ENCODE measurements around the gene NECTIN1.

The NECTIN1 gene

DNA sequence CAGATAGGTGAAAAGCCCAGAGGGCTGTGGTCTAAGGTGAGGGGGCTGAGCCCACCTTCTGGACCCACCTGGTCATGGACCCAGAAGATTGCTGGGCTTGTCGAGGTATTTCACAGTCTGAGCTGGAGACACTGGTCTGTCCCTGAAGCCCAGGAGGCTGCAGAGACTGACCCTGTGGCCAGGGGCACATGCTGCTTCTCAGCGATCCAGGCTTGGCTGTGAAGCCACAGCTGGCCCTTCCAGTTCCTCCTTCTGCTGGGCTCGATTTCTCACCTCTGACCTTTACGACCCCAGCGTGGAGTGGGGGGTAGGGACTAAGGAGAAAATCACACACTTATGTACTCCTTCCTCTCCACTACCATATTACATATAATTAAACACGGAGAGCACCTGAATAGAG, 88.5 kb downstream of the NECTIN1 start:
- no peak for DNase-seq (ENCODE audit: low read depth in 2 of 2)

DNA sequence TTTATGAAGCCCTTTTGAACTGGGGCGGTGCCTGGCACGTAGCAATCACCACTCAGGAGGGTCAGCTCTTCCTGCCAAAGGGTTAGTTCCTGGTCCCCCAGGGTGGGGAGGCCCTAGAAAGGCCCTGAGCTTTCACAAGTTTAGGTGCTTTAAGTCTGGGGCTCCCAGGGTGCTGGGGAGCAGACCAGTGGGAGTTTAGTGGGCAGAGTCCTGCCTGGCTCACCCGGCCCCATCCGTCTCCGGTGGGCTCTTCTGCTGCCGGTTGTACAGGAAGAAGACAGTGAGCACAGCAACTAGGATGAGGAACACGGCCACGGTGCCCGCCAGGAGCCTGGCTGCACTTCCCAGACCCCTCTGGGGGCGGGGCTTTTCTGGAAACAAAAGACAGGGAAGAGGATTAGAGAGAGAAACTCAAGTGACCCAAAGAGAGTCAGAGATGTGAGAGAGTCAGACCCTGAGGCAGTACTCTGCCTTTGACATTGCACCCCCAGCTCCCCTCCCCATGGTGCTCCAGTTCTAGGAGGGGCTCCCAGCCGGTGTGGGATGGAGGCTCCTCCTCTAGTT, 89.3 kb downstream of the NECTIN1 start:
- no peak for DNase-seq (ENCODE audit: low read depth in 2 of 2)

DNA sequence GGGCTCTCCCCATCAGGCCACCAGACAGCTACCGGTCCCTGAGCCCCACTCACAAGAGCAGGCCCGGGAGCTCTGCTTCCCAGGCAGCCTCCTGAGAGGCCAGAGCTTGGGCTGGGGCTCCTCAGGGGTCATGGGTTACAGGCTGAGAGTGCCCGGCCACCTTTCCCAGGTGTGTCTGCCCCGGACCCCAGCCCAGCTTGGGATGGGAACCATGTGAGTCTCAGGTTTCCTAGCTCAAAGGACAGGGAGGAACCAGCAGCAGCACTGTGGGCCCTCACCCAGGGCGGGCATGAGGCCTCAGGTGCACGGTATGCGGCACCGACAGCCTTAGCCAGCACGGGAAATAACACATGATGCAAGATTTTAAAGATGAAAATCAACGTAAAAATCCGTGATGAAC, 90.1 kb downstream of the NECTIN1 start:
- no peak for DNase-seq (ENCODE audit: low read depth in 2 of 2)

DNA sequence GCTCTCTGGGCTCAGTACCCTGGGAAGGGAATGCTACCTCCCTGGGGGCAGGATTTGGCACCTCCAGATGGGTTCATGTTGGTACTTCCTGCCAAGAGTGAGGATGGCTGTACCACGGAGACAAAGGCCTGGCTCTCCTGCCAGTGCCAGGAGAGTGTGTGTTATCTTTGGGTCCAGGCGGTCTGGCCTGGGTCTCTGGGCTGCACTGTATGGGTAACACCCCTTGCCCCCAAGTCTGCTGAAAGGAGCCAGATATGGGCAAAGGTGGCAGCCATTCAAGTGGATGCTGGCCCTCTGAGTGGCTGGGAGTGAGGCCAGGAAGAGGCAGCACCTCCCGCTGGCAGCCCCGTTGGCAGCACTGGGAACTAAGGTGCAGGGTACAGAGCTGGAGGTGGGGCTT, 91.5 kb downstream of the NECTIN1 start:
- no peak for DNase-seq (ENCODE audit: low read depth in 2 of 2)

DNA sequence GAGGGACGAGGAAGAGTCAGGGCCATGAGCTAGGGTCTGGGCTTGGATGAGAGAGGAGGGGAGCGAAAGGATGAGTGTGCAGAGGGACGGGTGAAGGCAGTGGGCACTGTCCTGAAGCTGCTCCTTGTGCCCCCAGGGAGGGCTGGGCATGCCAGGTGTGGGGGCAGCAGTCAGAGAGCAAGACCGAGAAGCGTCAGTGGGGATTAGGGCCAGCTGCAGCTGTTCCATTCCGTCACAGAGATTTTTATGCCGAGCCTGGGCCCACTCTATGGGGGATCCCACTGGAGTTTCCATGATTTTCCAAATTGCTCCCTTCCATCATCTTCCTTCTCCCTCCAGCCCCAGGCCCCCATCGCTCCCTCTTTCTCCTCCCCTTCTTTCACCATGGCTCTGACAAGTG, 93.2 kb downstream of the NECTIN1 start:
- no peak for DNase-seq (ENCODE audit: low read depth in 2 of 2)

DNA sequence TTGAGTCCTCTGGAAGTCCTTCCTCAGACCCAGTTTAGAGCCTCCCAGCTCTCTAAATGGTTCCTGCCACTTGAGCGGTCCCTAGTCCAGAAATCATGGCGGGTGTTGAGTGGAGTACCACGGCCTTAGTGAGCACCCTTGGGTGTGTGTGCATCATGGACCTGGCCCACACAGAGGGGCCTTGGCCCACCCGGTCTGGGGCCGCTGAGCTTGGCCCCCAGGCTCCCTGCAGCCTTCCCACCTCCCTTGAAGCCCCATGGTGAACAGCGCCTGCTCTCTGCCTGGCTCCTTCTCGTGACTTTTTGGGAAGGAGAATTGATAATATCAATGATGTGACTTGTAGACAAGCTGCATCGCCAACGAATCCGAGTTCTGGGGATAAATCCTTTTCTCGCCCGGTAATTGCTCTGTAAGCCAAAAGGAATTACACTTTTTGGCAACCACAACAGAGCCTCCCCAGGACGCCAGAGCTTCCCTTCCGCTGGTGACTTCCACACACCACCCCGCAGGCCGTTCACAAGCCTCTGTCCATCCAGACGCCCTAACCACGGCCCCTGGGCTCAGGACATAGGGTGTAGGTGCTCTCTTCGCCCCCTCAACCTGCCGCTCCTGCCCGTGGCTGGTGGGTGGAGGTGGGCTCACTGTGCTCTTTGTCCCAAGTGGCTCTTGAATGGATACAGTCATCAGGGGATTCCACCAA, 93.8 kb downstream of the NECTIN1 start:
- DNase-seq (ENCODE audit: low read depth in 2 of 2) = no peak

DNA sequence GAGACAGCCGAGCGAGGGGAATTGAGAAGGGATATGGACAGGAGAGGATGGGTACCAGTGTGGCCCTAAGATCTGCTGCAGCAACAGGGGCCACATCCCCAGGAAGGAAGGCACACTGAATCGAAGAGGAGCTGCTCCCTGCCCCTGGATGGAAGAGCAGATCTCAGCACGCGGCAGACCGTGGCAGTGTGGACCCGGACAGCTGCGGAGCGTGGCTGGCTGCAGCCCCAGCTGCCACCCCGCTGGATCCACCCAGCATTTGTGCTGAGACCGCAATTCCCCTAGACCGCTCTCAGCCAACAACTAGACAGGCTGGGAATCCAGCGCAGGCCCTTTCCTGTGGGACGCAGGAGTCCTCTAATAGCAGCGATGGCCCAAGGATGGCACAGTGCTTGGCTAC, 94.7 kb downstream of the NECTIN1 start:
- DNase-seq (ENCODE audit: low read depth in 2 of 2) = no peak

DNA sequence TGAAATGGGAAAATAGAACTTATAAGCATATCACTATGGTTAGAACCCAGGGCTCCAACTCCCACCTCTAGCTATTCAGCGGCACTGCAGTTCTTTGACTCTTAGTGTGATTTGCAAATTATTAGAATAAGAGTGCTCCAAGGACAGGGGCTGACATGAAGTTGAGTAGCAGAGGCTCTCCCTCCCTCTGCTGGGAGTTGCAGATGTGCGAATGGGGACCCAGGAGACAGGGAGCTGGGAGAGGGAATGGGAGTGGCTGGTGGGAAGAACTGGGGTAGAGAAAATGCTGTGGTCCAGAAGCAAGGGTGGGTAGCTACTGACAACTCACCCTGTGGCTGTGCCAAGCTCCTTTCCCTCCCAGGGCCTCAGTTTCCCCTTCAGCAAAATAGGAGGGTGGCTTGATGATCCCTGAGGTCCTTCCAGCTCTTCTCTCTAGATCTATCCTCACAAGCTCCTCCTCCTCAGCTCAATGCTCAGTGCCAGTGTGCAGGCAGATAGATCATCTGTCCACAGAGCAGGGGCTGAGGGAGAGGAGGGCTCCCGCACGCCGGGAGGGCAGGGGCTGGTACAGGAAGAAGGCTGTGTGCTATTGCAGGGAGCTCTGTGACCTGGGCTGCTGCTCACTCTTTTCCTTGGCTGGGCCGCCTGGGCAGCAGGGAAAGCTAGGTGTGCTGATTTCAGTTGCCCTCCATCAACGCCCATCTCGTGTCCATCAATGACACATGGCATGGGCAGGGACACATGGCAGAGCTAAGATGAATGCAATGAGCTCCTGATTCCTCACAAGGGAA, 99.0 kb downstream of the NECTIN1 start:
- DNase-seq (ENCODE audit: low read depth in 2 of 2) = no peak

DNA sequence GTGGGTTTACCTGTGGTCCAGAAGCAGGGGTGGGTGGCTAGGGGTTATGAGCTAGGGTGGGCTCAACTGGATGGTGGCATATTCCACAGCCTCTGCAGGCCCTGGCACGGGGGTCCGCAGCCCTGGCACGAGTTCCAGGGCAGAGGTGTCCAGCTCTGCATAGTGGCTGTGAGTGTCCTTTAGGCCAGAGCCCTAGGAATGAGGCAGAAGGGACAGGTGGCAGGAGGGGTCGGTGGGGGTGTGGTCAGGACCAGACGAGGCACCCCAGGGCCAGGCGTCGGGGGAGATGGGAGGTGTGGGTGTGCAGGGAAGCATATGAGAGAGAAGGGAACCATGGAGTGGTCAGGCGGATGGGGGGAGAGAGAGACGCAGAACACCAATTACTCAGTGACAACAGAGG, 99.9 kb downstream of the NECTIN1 start:
- no peak for DNase-seq (ENCODE audit: low read depth in 2 of 2)

DNA sequence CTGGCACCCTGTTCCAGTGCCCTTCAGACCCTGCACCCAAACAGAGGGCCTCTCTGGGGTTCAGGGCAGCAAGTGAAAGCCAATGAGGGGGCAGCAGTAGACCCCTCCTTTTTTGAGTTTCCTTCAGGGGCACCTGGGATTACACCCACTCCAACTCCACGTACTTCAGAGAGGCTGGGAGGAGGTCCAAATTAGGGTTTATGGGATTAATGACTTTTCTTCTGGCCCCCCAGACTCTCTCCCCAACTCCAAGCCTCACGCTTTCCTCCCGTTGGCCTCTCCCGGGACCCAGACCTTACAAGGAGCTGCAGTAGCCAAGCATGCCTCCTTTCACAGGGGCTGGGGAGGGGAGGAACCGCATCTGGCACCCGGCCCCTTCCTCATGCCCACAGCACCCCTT, 101.7 kb downstream of the NECTIN1 start:
- no peak for DNase-seq (ENCODE audit: low read depth in 2 of 2)

DNA sequence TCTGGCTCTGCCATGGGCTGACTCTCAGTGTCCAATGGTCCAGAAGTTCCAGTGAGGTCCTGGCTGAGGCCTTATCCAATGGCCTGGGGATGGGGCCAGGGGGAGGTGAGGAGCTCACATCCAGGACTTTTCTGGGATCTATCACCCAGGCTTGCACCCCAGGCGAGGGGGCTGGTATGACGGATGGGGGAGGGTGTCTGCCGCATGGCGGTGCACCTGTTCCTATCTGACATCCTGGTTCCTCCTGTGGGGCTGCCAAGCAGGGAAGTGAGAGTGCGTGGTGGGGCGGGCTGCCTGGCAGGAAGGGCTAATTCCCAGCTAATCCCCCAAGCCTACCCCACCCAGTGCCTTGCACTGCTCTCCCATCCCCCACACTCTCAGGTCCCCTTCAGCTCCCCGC, 102.1 kb downstream of the NECTIN1 start:
- DNase-seq (ENCODE audit: low read depth in 2 of 2) = no peak

DNA sequence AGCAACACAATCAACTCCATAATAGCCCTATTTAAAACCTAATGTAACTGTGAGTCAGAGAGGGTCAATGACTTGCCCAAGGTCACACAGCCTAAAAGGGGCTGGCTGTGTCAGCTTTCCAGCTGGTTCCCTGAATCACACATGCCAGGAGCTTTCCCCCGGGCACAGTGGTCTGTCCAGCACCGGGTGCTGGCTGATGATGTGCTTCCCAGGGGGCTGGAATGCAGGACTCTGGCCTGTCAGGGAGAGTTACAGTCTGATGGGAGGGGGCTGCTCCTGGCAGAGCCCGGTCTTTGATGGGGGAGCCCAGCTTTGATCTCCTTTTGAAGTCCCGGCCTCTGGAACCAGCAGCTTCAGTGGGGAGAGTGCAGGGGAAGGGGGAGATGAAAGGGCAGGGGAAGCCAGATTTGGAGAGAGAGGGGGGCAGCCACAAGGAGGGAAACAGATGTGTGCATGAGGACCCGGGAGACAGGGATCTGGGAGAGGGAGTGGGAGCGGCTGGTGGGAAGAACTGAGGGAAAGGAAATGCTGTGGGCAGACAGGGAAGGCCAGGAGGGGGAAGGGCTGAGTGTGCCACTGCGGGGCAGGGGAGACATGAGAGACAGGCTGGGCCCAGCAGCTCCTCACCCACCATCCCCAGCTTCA, 102.7 kb downstream of the NECTIN1 start:
- DNase-seq (ENCODE audit: low read depth in 2 of 2) = no peak

DNA sequence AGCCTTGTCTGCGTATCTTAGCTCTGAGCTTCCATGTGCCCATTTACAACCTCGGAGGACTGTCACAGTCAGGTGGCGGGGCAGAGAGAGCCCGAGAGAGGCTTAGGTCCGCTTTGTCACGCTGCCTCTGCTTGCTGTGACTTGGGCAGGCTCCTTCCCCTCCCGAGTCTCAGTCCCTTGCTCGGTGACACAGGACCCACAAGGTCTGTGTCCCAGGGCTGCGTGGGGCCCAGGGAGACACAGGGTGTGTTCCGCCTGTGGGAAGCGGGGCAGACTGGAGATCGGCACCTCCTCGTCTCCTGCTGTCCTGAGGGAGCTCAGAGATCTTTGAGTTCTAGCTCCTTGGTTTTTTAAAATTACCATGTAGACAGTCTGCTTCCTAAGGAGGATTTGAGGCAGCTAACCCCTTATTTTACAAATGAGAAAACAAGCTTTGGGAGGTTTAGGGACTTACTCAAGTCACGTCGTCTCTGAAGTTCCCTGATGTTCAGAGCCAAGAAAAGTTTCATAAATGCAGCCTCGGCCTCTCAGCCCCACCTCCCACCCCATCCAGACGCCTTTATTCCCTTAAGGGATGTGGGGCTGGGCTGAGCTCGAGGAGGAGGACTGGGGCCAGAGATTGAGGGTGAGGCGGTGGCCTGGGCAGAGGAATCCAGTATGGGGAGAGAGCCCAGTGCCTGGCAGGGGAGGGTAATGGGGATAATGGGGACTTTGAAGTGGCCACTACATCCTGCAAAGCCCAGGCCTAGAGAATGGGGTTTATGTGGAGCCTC, 103.6 kb downstream of the NECTIN1 start:
- DNase-seq (ENCODE audit: low read depth in 2 of 2) = no peak

DNA sequence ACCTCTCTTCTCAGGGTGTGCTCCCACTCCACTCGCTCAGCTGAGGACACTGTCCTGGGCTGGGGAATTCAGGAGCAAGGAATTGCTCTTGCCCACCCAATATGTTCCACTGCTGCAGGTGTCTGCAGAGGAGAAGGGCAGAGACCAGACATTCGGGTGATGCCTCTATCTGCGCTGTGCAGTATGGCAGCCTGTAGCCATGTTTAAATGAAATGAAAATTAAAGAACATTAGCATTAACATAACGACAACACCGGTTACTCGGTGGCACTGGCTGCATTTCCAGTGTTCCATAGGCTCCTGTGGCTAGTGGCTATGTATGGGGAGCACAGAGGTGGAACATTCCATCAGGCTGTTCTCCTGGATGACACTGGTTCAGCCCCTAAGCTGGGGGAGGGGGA, 104.4 kb downstream of the NECTIN1 start:
- no peak for DNase-seq (ENCODE audit: low read depth in 2 of 2)

DNA sequence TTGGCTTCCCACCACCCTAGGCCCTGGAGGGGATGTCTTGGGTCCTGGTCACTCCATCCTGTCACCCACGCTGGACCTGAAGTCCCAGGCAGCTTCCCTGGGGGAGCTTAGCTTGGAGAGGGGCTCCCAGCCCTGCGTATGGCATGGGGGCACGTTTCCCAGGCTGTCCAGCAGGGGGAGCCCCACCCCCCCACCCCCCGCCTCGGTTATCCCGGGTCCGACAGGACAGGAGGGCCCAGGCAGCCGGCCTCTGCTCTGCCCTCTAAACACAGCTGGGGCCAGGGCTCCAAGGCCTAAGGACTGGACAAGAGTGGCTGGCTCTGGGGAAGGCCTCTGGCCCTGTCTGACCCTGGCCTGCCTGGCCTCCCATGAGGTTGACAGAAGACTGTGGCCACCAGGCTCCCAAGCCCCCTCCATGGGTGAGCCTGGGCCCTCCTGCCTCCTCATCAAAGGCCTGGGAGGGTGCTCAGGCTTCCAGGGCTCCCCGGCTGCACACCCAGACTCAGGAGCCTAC, 104.8 kb downstream of the NECTIN1 start:
- DNase-seq (ENCODE audit: low read depth in 2 of 2) = no peak

DNA sequence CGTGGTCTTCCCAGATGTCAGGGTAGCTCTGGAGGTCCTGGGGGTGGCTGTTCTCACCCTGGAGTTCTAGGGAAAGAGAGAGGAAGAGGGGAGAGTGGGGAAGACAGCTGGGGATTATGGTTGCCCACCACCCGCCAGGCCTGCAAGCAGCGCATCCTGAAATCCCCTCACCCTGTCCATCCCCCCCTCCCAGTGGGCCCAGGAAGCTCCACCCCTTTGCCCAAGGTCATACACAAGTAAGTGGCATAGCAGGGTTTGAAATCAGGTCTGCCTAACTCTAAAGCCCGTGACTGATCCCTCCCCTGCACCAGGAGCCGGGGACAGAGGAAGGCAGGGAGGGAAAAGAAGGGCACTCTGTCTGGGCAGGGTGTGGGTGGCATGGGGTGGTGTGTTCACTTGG, 105.3 kb downstream of the NECTIN1 start:
- no peak for DNase-seq (ENCODE audit: low read depth in 2 of 2)

DNA sequence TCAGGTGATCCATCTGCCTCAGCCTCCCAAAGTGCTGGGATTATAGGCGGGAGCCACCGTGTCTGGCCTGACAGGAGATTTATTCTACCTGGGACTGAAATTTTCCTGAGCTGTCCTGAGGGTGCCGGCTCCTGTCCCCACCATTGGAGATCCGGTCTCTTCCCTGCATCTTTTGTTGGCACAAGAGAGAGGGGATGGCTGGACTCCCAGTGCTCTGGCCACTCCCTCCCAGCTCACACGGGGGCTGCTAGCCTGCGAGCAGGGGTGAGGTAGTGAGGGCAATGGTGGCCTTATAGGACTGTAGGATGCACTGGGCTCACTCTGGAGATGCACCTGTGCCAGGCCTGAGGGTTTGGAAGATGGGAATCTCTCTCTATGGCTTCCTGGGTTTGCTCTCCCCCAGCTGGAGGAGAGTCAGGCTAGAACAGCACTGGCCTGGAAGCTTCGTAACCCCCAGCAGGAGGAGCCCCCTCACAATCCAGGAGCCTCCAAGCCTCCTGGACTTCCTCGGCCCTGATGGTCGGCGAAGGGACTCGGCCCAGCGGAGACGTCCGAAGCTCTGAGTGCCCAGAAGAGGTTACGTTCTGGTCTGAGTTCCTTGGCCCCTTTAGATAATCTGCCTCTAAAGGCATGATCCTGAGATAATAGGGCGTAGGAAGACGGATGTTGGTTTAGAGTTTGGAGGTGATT, 106.4 kb downstream of the NECTIN1 start:
- no peak for DNase-seq (ENCODE audit: low read depth in 2 of 2)

DNA sequence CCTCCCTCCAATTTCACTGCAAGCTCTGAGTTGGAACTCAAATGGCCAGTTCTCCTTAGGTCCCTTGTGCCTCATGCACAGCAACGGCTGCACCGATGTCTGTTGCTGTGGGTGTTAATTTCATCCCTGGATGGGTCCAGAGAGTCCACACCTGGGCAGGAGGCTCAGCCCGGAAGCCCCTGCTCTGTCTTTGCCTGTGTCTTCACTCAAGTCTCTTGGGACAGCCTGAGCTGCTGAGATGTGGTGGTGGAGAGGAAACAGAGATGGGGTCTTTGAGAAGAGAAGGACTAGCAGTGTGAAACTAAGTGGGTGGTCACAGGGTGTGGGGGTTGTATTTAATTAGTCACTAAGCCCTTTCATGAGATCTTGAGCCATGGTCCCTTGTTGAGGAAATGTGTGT, 109.3 kb downstream of the NECTIN1 start:
- no peak for DNase-seq (ENCODE audit: low read depth in 2 of 2)

DNA sequence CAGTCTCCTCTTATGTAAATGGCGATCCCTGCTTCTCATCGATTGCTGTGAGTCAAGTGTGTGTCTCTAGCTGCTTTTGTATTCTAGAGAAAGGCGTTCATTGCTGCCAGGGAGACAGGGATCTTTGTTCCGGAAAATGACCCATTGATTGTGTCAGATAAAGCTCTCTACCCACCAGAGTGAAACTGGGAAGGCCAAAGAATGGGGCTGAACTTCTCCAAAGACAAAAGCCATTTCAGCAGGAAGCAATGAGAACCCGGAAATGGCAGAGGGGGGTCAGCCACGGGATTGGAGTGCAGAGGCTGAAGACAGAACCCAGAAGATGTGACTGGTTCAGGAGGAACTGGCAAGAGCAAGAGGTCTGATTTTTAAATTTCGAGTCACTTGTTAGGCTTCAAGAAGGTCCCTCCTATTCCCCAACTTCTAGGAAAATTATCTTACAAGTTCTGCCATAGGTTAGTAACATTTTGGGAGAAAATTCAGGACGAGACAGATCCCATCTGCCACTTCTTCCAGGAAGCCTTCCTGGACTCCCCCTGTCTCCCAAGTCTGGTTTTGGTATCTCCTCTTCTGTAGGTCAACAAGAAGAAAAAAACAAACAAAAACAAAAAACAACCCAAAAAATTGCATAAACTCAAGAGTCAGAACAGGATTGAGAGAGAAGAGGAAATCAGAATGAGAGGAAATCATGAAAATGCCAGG, 110.6 kb downstream of the NECTIN1 start:
- DNase-seq (ENCODE audit: low read depth in 2 of 2) = no peak

DNA sequence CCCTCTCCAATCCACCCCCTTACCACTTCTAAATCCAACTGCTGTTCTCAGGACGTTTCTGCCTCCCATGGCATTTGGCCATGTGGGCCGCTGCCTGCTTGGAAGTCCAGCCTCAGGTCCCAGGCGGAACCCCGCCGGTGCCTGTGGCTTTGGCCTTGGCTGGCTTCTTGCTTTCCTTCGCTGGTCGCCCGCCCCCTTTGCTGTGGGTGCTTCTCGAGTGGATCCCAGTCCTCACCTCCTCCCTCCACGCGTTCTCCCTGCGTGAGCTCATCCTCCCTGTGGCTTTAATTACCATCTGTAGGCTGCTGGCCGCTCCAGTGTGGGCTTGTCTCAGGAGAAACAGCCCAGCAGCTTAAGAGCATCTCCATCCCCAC, 111.7 kb downstream of the NECTIN1 start:
- DNase-seq (ENCODE audit: low read depth in 2 of 2) = no peak
